ENCODE measurements around the gene AGL. TPM values are rescaled to one million over a fixed set of nuclear protein-coding genes. Genes with fewer than 3 reads are reported as not detected.
"Not testable (repeated sequence)": the region's sequence is repeated elsewhere in the genome, so short reads cannot be mapped to it uniquely, and the experiment has no call there.

AGL gene
- total RNA-seq, 3 donors from 2014 or later: 18.4 to 31.6 (median 26.6) TPM

DNA sequence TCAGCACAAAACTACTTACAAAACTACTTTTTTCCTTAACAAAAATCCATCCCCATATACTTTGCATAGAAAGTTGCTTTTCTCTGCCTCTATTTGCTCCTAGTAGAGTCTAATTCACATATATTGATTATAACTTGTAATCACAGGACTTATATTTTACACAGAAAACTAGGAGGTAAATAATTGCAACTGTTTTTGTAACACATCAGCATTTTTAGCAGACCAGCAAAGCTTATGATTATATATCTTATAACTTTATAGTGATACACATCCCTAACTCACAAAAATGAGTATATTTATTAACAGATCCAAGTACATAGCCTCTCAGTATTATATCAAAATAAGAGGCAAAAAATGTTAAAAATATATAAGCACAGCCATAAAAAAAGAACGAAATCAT, 102.4 kb downstream of the AGL start:
- Histone ChIP-seq H3K27ac (no peak overlapping the region), H3K4me3 (no peak overlapping the region), H3K9me3 (peaks cover 0 to 5% of the 10 kb centered on the region in 2 donors), H3K27me3 (no peaks in the 10 kb centered on the region), H3K4me1 (no peaks in the 10 kb centered on the region), H3K36me3 (no peaks in the 10 kb centered on the region)
- TF ChIP-seq POLR2AphosphoS5 (IDR thresholded peaks at IDR 0.05): no peak
- TF ChIP-seq, protein P1, sequence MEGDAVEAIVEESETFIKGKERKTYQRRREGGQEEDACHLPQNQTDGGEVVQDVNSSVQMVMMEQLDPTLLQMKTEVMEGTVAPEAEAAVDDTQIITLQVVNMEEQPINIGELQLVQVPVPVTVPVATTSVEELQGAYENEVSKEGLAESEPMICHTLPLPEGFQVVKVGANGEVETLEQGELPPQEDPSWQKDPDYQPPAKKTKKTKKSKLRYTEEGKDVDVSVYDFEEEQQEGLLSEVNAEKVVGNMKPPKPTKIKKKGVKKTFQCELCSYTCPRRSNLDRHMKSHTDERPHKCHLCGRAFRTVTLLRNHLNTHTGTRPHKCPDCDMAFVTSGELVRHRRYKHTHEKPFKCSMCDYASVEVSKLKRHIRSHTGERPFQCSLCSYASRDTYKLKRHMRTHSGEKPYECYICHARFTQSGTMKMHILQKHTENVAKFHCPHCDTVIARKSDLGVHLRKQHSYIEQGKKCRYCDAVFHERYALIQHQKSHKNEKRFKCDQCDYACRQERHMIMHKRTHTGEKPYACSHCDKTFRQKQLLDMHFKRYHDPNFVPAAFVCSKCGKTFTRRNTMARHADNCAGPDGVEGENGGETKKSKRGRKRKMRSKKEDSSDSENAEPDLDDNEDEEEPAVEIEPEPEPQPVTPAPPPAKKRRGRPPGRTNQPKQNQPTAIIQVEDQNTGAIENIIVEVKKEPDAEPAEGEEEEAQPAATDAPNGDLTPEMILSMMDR (IDR thresholded peaks at IDR 0.05): no peak
- intact Hi-C loops (cut with DNase I; ENCODE audit: low total_unique reads): no loop called here
- no peak for DNase-seq (ENCODE audit: low spot score in 2 of 2)

DNA sequence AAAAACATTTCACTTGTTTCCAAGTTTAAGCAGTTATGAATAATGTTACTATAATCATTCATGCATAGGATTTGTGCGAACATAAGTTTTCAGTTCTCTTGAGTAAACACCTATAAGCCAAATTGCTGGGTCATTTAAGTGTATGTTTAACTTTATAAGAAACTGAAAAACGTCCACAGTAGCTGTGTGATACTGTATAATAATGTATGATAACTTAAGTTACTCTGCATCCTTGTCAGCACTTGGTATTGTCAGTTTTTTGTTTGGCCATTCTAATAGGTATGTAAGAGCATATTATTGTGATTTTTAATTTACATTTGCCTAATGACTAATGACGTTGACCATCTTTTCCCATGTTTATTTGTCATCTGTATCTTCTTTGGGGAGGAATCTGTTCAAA, 105.2 kb downstream of the AGL start:
- no peak for DNase-seq (ENCODE audit: low spot score in 2 of 2)
- H3K27ac ChIP-seq: no peak overlapping the region
- H3K9me3 ChIP-seq: peaks cover 0 to 5% of the 10 kb centered on the region in 2 donors
- H3K4me3 ChIP-seq: no peak overlapping the region
- no peaks in the 10 kb centered on the region for H3K27me3 ChIP-seq
- TF ChIP-seq, protein P1 (IDR thresholded peaks at IDR 0.05): no peak
- TF ChIP-seq POLR2AphosphoS5 (IDR thresholded peaks at IDR 0.05) (no peak), POLR2A (IDR thresholded peaks at IDR 0.05) (no peak)
- H3K4me1 ChIP-seq: no peaks in the 10 kb centered on the region
- intact Hi-C loops (cut with DNase I; ENCODE audit: low total_unique reads): no loop called here
- H3K36me3 ChIP-seq: no peaks in the 10 kb centered on the region

DNA sequence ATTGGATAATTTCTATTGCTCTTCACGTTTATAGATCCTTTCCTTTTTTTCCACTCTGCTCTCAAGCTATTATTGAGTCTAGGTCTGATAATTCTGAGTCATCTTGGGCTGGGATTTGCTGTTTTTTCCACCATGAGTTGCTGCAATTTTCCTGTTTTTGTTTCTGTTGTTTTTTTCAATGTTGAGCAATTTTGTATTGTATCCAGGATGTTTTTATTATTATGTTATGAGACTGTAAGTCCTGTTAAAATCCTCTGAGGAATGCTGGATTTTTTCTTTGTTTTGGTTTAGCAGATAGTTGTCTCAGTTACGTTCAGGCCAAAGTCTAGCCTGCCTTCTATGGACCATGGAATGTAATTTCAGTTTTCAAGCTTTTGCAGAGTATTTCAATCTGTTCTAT, 106.6 kb downstream of the AGL start:
- intact Hi-C loops (cut with DNase I; ENCODE audit: low total_unique reads): no loop called here
- DNase-seq (ENCODE audit: low spot score in 2 of 2): no peak

DNA sequence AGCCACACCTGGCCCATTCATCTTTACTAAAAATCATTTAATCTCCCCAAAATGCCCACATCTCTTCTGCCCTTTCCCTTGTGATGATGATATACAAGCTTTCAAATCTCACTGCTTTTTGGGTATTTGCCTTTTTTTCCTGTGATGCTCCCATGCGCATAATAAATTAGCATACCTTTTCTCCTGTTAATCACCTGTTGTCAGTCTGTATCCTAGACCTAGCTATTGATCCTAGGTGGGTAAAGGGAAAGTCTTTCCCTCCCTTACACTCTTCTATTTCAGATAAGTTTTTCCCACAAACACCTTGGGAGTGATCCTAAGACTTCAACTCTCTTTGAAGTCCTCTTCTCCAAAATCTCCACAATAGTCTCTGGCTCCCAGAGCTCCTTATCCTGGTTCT, 107.7 kb downstream of the AGL start:
- Histone ChIP-seq H3K4me3 (no peak overlapping the region), H3K4me1 (no peaks in the 10 kb centered on the region), H3K9me3 (peaks cover 0 to 5% of the 10 kb centered on the region in 2 donors), H3K36me3 (no peaks in the 10 kb centered on the region), H3K27me3 (no peaks in the 10 kb centered on the region), H3K27ac (peak overlapping the region in 1 of 2 donors; percentile 25)
- no peak for DNase-seq (ENCODE audit: low spot score in 2 of 2)
- TF ChIP-seq POLR2AphosphoS5 (IDR thresholded peaks at IDR 0.05): no peak
- no peak for TF ChIP-seq POLR2A (IDR thresholded peaks at IDR 0.05)
- TF ChIP-seq, protein P1 (IDR thresholded peaks at IDR 0.05): no peak
- intact Hi-C loops (cut with DNase I; ENCODE audit: low total_unique reads): no loop called here

More for the DNA sequence above, 106.6 kb downstream of the AGL start:
- Histone ChIP-seq H3K27ac (peak overlapping the region in 1 of 2 donors; percentile 20), H3K27me3 (no peaks in the 10 kb centered on the region), H3K9me3 (peaks cover 0 to 5% of the 10 kb centered on the region in 2 donors), H3K36me3 (no peaks in the 10 kb centered on the region), H3K4me3 (no peak overlapping the region), H3K4me1 (no peaks in the 10 kb centered on the region)
- no peak for TF ChIP-seq POLR2A (IDR thresholded peaks at IDR 0.05)
- TF ChIP-seq, protein P1 (IDR thresholded peaks at IDR 0.05): no peak
- no peak for TF ChIP-seq POLR2AphosphoS5 (IDR thresholded peaks at IDR 0.05)

DNA sequence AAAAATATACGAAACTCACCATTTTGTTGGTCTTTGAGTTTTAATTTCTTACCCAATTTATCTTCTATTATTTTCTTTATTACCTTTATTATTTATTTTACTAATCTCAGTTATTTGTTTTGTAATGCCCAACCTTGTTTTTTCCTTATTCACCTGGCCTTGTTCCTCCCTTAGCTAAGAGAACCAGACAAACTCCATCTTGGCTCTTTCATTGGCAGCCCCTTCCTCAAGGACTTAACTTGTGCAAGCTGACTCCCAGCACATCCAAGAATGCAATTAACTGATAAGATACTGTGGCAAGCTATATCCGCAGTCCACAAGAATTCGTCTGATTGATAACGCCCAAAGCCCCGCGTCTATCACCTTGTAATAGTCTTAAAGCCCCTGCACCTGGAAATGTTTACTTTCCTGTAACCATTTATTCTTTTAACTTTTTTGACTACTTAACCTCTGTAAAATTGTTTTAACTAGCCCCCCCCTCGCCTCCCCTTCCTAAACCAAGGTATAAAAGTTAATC, 109.1 kb downstream of the AGL start:
- intact Hi-C loops (cut with DNase I; ENCODE audit: low total_unique reads); DNase-seq (ENCODE audit: low spot score in 2 of 2); H3K4me3 ChIP-seq; H3K36me3 ChIP-seq; H3K27ac ChIP-seq; H3K9me3 ChIP-seq; H3K4me1 ChIP-seq; H3K27me3 ChIP-seq: not testable (repeated sequence)

DNA sequence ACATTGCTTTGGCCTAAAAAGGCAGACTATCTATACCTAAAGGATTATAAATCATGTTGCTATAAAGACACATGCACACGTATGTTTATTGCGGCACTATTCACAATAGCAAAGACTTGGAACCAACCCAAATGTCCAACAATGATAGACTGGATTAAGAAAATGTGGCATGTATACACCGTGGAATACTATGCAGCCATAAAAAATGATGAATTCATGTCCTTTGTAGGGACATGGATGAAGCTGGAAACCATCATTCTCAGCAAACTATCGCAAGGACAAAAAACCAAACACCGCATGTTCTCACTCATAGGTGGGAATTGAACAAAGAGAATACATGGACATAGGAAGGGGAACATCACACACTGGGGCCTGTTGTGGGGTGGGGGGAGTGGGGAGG, 110.1 kb downstream of the AGL start:
- H3K27me3 ChIP-seq; DNase-seq (ENCODE audit: low spot score in 2 of 2); H3K4me3 ChIP-seq; H3K36me3 ChIP-seq; H3K9me3 ChIP-seq; H3K4me1 ChIP-seq; H3K27ac ChIP-seq; intact Hi-C loops (cut with DNase I; ENCODE audit: low total_unique reads): not testable (repeated sequence)
